BLaER1 treated with 17β-estradiol and CSF1 and Interleukin-3, amounts not matched to agents 10 nM and 100 nM (cell line): Measurements from ENCODE around the gene NLGN2.
A peak's percentile ranks its signal among the peaks of the same experiment; 100 is the strongest.
"Not testable (repeated sequence)": the region's sequence is repeated elsewhere in the genome, so short reads cannot be mapped to it uniquely, and the experiment has no call there.

Source experiments
- H3K27ac ChIP-seq, 11 experiments: shearing (Covaris generic); formaldehyde crosslinking; 2 replicates each; pipeline ENCODE4 v1.8.1; 2022
- H3K27me3 ChIP-seq, 11 experiments: shearing (Covaris generic); formaldehyde crosslinking; 2 replicates each; pipeline ENCODE4 v1.8.1; 2022
- H3K36me3 ChIP-seq, 11 experiments: shearing (Covaris generic); formaldehyde crosslinking; 2 replicates each; pipeline ENCODE4 v1.8.1; 2022
- H3K4me1 ChIP-seq, 10 experiments: shearing (Covaris generic); formaldehyde crosslinking; 2 replicates each; pipeline ENCODE4 v1.8.1; 2022
- H3K4me2 ChIP-seq, 11 experiments: shearing (Covaris generic); formaldehyde crosslinking; 2 replicates each; pipeline ENCODE4 v1.8.1; 2022
- H3K4me3 ChIP-seq, 10 experiments: shearing (Covaris generic); formaldehyde crosslinking; 2 replicates each; pipeline ENCODE4 v1.8.1; 2022
- H3K9ac ChIP-seq, 11 experiments: shearing (Covaris generic); formaldehyde crosslinking; 2 replicates each; pipeline ENCODE4 v1.8.1; 2022
- H3K9me3 ChIP-seq, 11 experiments: shearing (Covaris generic); formaldehyde crosslinking; replicated peaks in 1 of 11; 2 replicates each; pipeline ENCODE4 v1.8.1; 2022
- H4K20me1 ChIP-seq, 11 experiments: shearing (Covaris generic); formaldehyde crosslinking; 2 replicates each; pipeline ENCODE4 v1.8.1; 2022
- Cebpa-rat ChIP-seq, 11 experiments: shearing (Covaris generic); IDR thresholded peaks; 2 replicates each; pipeline ENCODE4 v1.8.1; 2022

Gene NLGN2

GRCh38 chr17:7407485-7408251, at the start of gene NLGN2:
TSS of gene NLGN2 (plus strand) at chr17:7407845. CDS start at chr17:7408256, 411 bp downstream.
- 0 out of 22 replicates have a peak within 1 kb of the TSS, but pooled peaks of 4 of the 11 experiments have one; percentile 4 to 22 (median 9) for H3K4me2 ChIP-seq
- peaks cover 0 to 30% (median 18%) of the 10 kb centered on the region in 11 experiments; a peak in 14 of 22 replicates for H3K36me3 ChIP-seq
- H3K9me3 ChIP-seq, result no peaks in the 10 kb centered on the region
- H3K4me3 ChIP-seq, result no peak within 1 kb of the TSS
- H3K27ac ChIP-seq, result no peak within 1 kb of the TSS
- no peaks in the 10 kb centered on the region for H3K27me3 ChIP-seq
- peaks cover 0 to 12% (median 0%) of the 10 kb centered on the region in 11 experiments; a peak in 2 of 22 replicates for H4K20me1 ChIP-seq
- TF ChIP-seq Cebpa-rat (IDR thresholded peaks at IDR 0.05), result no peak
- peaks cover 13 to 34% (median 30%) of the 10 kb centered on the region in 10 experiments for H3K4me1 ChIP-seq
- no peak within 1 kb of the TSS for H3K9ac ChIP-seq

- H3K4me3 ChIP-seq, result no peak overlapping the region
- H3K9ac ChIP-seq, result no peak overlapping the region
- no peaks in the 10 kb centered on the region for H3K27me3 ChIP-seq
- H3K36me3 ChIP-seq, result no peaks in the 10 kb centered on the region
- no peaks in the 10 kb centered on the region; a peak in 1 of 20 replicates for H3K4me1 ChIP-seq
- H3K27ac ChIP-seq, result no peak overlapping the region
- no peaks in the 10 kb centered on the region for H3K9me3 ChIP-seq
- TF ChIP-seq Cebpa-rat (IDR thresholded peaks at IDR 0.05), result no peak
- no peak overlapping the region for H3K4me2 ChIP-seq
- H4K20me1 ChIP-seq, result no peaks in the 10 kb centered on the region
Observed at GRCh38 chr17:7361906-7362305, 45.7 kb upstream of the NLGN2 start.

DNA sequence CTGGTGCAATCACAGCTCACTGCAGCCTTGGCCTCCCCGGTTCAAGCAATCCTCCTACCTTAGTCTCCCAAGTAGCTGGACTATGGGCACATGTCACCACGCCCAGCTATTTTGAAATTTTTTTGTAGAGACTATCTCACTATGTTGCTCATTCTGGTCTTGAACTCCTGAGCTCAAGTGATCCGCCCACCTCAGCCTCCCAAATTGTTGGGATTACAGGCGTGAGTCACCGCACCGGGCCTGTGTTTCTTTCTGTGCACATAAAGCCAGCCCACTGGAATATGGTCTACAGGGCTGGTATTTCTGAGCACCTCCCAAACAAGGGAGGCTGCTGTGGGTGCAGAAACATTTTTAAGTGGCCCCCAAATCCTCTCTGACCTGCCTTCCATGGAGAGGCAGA, 44.3 kb upstream of the NLGN2 start:
- H3K4me1 ChIP-seq, result peaks cover 0 to 4% (median 3%) of the 10 kb centered on the region in 10 experiments; a peak in 11 of 20 replicates
- H3K27ac ChIP-seq, result no peak overlapping the region
- H3K4me2 ChIP-seq, result no peak overlapping the region

GRCh38 chr17:7365963-7366362, 41.7 kb upstream of the NLGN2 start:
- not testable (repeated sequence) for H3K36me3 ChIP-seq, H3K4me2 ChIP-seq, H3K9me3 ChIP-seq, H3K9ac ChIP-seq, H3K27me3 ChIP-seq, H3K27ac ChIP-seq, H4K20me1 ChIP-seq, H3K4me3 ChIP-seq
- peaks cover 0 to 13% (median 5%) of the 10 kb centered on the region in 10 experiments; a peak in 12 of 20 replicates for H3K4me1 ChIP-seq

More for the DNA sequence above, 44.3 kb upstream of the NLGN2 start:
- no peak for TF ChIP-seq Cebpa-rat (IDR thresholded peaks at IDR 0.05)
- Histone ChIP-seq H3K27me3 (no peaks in the 10 kb centered on the region), H3K36me3 (no peaks in the 10 kb centered on the region), H3K9me3 (no peaks in the 10 kb centered on the region), H3K9ac (no peak overlapping the region), H3K4me3 (no peak overlapping the region), H4K20me1 (no peaks in the 10 kb centered on the region)

DNA sequence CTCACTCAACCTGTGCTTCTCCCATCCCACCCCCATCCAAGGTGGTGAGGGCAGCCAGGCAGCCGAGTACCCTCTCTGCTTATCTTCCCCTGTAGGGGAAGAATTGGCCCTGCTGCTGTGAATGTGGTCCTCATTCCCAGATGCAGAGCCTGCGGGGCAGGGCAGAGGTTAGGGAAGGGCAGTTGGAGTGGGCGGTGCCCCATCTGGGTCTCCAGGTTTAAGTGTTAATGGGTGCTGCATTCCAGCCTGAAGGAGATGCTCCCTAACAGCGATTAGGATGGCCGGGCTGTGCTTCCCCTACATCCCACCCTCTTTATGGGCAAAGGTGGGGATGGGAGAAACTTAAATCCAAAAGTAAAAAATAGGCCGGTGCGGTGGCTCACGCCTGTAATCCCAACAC, 40.6 kb upstream of the NLGN2 start:
- Histone ChIP-seq H4K20me1 (no peaks in the 10 kb centered on the region), H3K9ac (no peak overlapping the region), H3K27me3 (no peaks in the 10 kb centered on the region), H3K27ac (no peak overlapping the region), H3K9me3 (no peaks in the 10 kb centered on the region), H3K36me3 (no peaks in the 10 kb centered on the region), H3K4me2 (no peak overlapping the region), H3K4me3 (no peak overlapping the region), H3K4me1 (peaks cover 0 to 13% (median 5%) of the 10 kb centered on the region in 10 experiments; a peak in 12 of 20 replicates)
- TF ChIP-seq Cebpa-rat (IDR thresholded peaks at IDR 0.05), result no peak

DNA sequence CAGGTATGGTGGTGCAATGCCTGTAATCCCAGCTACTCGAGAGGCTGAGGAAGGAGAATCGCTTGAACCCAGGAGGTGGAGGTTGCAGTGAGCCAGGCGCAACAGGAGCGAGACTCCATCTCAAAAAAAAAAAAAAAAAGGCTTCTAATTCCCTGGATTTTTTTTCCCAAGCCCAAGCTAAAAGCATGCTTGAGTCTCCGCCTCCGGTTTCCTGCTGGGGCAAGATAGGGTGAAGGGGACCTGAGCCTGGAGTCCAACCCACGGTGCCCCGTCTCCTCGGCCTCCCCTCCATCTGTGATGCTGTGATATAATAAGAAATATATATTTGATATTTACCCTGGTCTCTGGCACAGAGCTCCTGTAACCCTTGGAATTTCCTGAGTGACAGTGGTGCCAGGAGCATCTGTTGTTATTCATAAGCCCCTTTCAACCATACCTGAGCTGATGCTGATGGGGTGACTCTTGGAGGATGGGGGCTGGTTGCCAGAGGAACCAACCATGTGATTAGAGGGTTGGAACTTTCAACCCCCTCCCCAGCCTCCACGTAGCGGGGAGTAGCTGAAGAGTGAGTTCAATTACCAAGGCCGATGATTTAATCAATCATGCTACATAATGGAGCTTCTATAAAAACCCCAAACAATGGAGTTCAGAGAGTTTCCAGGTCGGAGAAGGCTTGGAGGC, 39.6 kb upstream of the NLGN2 start:
- Histone ChIP-seq H3K4me1 (peaks cover 0 to 13% (median 5%) of the 10 kb centered on the region in 10 experiments; a peak in 12 of 20 replicates), H3K9me3 (no peaks in the 10 kb centered on the region), H3K27ac (no peak overlapping the region), H3K4me2 (peak overlapping the region in 5 of 11 experiments; percentile 16 to 44 (median 24); a peak in 5 of 22 replicates), H4K20me1 (no peaks in the 10 kb centered on the region), H3K9ac (no peak overlapping the region), H3K27me3 (no peaks in the 10 kb centered on the region), H3K36me3 (no peaks in the 10 kb centered on the region), H3K4me3 (no peak overlapping the region)
- no peak for TF ChIP-seq Cebpa-rat (IDR thresholded peaks at IDR 0.05)

GRCh38 chr17:7368599-7368994, 39.0 kb upstream of the NLGN2 start:
- not testable (repeated sequence) for H3K9me3 ChIP-seq, H4K20me1 ChIP-seq, H3K9ac ChIP-seq, H3K27ac ChIP-seq, H3K36me3 ChIP-seq, H3K4me3 ChIP-seq, H3K27me3 ChIP-seq
- Histone ChIP-seq H3K4me2 (peak overlapping the region in 6 of 11 experiments; percentile 16 to 44 (median 21); a peak in 7 of 22 replicates), H3K4me1 (peaks cover 0 to 13% (median 5%) of the 10 kb centered on the region in 10 experiments; a peak in 11 of 20 replicates)

DNA sequence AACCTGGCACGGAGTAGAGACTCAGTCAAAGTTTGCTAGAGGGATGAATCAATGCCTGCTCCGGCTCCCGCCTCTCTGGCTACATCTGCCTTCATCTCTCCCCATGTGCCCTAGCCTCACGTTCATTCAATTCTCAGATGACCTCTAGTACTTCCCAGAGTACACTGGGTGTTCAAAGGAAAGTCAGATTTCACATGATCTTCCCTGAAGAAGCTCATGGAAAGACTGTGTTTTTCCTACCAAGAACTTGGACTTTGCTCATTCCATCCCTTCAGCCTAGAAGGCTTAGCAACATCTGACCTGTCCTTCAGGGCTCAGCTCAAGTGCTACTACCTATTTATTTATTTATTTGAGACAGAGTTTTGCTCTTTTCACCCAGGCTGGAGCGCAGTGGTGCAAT, 37.8 kb upstream of the NLGN2 start:
- no peaks in the 10 kb centered on the region for H4K20me1 ChIP-seq
- H3K4me1 ChIP-seq, result peaks cover 0 to 13% (median 5%) of the 10 kb centered on the region in 10 experiments; a peak in 11 of 20 replicates
- H3K36me3 ChIP-seq, result no peaks in the 10 kb centered on the region
- TF ChIP-seq Cebpa-rat (IDR thresholded peaks at IDR 0.05), result no peak
- no peak overlapping the region for H3K27ac ChIP-seq
- H3K4me3 ChIP-seq, result no peak overlapping the region
- no peaks in the 10 kb centered on the region for H3K27me3 ChIP-seq
- no peak overlapping the region for H3K9ac ChIP-seq
- no peak overlapping the region for H3K4me2 ChIP-seq
- no peaks in the 10 kb centered on the region for H3K9me3 ChIP-seq

GRCh38 chr17:7370853-7371252, 36.8 kb upstream of the NLGN2 start:
- H3K27ac ChIP-seq, result no peak overlapping the region
- no peaks in the 10 kb centered on the region for H3K27me3 ChIP-seq

More at GRCh38 chr17:7370853-7371252, 36.8 kb upstream of the NLGN2 start:
- TF ChIP-seq Cebpa-rat (IDR thresholded peaks at IDR 0.05), result no peak
- no peak overlapping the region for H3K9ac ChIP-seq
- no peaks in the 10 kb centered on the region for H3K9me3 ChIP-seq
- H3K4me1 ChIP-seq, result peaks cover 0 to 13% (median 5%) of the 10 kb centered on the region in 10 experiments; a peak in 11 of 20 replicates
- no peaks in the 10 kb centered on the region for H4K20me1 ChIP-seq
- H3K4me2 ChIP-seq, result no peak overlapping the region
- H3K36me3 ChIP-seq, result no peaks in the 10 kb centered on the region
- no peak overlapping the region for H3K4me3 ChIP-seq
